ENCODE measurements around the gene ELFN1.

Gene ELFN1

DNA sequence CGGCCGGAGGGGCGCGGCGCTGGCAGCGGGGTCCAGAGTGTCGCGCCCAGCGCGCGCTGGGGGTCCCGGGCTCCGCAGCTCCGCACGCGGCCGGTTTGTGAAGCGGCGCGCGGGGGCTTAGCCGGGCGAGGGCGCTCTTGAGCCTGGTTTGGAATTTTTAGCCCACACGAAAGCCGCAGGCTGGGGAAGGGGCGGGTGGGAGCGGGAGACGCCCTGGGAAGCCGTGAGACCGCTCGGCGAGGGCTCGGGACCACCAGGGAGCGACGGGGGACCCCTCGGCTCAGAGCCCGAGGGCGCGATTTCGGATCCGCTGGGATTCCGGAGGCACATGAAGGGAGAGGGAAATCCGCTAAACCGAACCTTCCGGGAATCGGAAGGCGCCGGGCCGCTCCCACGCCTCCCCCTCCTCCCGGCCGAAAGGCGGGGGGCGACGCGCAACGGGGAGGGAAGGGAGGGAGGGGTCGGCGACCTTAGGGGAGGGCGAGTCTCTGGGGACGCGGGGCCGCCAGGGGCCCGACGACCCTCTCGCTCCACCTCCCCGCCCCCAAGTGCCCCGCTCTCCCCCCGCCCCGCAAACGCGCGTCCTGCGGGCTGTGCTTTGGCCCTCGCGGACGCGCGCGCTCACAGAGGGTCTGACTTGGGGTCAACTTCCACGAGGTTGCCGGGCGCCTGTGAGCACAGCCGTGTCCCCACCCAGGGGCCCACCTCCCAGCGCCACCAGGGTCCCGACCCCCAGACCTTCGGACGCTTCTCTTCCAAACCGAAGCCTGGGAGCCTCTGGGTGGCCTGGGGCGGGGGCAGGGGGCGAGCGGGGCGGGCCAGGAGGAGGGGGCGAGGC, 5.1 kb upstream of the ELFN1 start:
- DNase-seq = peak; percentile 45

DNA sequence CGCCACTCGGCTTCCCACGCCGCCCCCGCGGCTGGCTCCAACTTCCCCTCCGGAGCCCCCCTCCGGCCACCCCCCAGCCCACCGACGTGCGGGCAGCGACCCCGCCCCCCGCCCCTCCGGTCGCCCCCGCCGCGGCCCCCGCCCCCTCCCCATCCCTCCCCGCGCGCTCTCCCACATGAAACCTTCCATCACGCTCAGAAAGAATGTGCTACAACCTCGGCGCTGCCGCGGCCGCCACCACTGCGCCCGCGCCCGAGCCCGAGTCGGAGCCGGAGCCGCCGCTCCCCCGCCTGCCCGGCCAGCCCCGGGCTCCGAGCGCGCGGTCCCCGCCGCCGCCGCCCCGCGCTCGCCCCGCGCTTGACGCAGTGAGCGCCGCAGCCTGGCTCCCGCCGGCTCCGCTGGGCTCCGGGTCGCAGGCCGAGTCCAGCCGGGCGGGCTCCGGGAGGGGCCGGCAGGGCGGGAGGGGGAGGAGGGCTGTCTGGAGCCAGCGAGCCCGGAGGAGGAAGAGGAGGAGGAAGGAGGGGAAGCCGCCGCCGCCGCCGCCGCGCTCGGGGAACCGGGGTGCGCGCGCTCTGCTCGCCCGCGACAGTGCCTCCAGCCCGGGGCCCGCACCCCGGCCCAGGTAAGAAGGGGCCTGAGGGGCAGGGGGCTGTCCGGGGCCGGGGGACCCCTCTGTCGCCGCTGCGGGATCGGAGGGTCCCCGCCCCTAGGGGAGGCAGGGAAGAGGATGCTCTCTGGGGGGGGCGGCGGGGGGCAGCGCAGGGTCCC, 4.3 kb upstream of the ELFN1 start:
- DNase-seq = no peak

DNA sequence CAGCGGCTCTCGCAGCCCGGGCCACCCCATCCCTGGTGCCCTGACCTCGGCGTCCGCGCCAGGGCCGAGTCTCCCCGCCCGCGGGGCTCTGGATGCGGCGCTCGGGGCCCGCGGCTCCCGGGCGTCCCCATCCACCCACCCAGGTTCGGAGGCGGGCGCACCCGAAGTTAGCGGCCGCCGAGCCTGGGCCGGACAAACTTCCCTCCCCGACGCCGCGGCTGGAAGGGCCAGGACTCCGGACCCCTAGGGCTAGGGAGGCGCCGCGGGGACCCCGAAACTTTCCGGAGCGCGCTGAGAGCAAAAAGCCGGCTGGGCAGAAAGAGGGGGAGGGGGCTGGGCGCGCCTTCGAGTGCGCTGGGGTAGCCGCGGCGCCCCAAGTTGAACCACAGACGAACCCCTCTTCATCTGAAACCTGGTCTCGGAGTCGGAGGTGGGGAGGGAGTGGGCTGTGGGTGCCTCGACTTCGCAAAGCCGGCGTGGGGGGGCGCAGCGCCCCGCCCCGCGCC, 3.7 kb upstream of the ELFN1 start:
- no peak for DNase-seq

DNA sequence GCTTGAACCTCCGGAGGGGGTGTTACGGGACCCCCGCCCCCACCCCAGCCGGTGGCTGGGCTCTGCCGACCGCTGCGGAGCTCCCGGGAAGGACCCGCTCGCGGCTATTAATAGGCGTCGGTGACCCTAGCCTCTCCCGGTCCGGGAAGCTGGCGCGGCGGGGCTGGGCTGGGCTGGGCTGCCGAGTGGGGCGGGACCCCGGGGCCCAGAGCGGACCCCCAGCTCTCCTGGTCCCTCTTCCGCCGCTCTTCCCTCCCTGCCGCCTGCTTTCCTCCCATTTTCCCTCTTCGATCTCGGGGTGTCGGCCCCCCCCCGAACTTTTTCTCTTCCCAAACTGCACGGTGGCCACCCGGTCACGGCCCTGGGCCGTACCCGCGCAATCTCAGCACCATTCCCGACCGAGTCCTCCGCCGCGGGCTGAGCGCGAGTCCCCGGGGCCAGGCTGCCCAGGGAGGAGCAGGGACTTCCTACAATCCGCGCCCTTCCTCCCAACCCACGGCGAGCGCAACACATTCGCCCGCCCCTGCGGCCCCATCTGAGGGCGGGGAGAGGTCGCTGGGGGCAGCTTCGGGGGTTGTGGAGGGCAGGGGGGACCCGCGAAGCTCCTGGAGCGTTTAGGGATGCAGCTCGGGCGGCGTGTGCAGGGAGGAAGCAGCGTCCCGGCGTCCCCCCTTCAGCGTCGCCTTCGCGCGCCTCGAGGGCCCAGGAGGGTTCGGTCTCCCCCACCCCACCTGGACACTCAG, 3.1 kb upstream of the ELFN1 start:
- DNase-seq = no peak

DNA sequence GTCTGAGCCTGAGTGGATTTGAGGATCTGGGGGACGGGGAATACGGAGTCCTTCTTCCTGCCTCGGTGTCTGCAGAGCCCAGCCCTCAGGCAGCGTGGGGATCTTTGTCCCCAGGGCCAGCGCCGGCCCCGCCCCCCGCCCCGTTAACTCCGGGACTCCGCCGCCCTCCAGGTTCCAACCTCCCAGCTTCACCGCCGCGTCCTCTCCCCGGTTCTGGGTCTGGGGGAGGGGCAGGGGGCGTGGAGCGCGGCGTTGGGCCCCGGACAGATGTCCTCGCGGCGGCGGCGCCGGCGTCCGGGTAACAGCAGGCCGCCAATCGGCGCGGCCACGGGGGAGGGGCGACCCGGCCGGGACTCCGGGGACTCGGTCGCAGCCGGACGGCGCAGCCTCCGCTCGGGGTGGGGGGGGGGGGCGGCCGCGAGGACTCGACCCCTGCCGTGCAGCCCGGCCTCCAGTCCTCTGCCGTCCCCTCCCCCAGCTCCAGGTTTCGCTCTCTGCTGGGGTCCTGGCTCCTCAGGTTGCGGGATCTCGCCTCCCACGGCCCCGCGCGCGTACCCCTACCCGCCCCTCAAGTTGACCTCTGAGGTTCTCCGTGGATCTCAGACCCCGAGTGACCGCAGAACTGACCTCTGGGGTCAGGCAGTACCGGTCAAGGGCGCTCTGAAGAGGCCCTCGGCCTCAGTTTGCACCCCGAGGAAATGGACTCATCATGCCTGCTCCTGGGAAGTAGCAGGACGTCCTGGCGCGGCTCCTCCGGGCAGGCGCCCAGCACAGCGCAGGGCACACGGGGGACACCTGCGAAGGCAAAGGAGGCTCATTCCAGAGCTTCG, 2.3 kb upstream of the ELFN1 start:
- DNase-seq = no peak

DNA sequence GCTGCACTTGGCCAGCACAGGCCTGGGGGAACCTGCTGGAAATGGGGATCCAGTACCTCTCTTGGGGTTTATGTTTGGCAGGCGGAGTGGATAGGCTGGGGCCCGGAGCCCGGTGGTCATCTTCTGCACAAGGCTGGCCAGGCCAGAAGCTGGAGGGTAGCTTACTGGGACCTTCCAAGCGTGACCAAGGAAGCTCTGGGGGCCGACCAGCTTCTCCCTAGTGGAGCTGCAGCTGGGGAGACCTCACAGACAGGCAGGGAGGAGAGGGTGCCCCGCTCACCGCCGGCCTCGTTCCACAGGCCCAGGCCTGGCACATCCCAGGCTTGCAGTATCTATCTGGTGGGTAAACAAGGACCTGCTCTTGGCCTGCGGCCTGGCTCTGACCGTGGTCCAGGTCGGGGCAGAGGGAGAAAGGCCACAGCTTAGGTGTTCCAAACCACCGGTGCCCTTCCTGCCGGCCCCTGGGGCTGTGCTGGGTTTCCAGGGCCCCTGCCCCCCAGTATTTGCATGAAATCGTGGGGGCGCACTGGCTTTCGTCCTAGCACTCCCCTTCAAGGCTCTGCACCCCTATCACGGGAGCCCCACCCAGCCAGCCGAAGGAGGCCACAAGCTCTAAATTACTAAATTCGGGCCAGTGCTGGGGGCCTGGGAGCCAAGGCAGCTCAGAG, 1.5 kb upstream of the ELFN1 start:
- no peak for DNase-seq

DNA sequence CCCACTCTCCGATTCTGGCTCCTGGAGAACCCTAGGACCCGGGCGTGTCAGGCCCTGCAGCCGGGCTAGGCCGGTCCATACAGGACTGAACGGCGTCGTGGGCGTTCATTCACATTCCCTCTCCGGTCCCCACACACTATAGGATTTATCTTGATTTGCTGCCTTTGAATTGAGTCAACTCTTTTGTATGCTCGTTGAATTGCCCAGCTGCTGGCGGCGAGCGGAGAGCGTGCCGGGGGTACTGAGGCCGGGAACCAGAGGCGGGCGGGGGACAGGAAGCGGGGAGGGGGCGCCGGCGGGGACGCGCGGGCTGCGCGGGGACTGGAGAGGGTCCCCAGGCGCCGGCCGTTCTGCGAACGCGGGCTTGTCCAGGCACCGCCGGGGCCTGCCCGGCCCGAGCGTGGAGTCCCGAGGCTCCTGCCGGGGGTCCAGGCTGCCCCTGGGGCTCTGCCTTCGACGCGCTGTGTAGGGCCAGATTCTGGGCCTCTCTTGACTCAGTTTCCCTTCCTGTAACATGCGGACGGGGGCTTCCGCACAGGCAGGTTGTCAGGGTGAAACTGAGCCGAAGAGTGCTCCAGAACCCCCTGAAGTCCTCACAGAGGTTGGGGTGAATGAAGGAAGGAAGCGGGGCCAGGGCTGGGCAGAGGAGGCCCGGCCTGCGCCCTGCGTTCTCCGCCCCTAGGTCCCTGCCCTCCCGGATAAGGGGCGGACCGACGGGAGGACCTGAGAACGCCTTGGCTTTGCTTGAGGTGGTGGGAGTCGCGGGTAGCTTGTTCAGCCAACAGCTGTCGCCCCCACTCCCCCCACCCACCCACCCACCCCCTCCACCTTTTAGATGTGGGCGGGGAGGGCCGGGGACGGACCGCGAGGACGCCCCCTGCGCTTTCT, 769 bp upstream of the ELFN1 start:
- DNase-seq = no peak

DNA sequence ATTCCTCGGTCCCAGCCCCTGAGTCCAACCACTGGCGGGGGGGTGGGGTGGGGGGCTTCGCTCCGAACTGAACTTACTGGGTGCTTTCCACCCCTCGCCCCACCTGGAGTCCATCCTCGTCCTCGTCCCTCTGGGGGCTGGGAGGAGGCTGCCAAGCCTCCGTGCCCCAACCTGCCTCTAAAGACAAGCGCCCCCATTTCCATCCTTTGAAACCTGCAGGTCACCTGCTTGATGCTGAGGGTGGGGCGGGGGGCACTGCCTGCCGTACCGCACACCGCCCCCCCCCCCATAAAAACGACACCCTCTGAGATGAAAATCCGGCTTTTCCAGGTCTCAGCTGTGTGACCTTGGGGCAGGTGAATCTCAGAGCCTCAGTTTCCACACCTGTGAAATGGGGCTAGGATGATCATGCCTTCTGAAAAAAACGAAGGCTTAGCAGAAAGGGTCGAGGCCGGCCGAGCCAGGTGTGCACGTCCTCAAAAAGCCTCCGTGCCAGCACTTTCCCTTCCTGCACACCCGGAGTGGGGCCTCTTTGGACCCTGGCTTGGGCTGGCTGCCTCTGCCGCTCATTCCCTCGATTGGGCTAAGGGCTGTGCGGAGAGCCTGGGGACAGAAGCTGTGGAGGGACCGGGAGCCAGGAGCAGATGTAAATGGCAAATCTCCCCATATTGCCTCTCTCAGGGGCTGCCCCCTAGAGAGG, 967 bp downstream of the ELFN1 start:
- no peak for DNase-seq

DNA sequence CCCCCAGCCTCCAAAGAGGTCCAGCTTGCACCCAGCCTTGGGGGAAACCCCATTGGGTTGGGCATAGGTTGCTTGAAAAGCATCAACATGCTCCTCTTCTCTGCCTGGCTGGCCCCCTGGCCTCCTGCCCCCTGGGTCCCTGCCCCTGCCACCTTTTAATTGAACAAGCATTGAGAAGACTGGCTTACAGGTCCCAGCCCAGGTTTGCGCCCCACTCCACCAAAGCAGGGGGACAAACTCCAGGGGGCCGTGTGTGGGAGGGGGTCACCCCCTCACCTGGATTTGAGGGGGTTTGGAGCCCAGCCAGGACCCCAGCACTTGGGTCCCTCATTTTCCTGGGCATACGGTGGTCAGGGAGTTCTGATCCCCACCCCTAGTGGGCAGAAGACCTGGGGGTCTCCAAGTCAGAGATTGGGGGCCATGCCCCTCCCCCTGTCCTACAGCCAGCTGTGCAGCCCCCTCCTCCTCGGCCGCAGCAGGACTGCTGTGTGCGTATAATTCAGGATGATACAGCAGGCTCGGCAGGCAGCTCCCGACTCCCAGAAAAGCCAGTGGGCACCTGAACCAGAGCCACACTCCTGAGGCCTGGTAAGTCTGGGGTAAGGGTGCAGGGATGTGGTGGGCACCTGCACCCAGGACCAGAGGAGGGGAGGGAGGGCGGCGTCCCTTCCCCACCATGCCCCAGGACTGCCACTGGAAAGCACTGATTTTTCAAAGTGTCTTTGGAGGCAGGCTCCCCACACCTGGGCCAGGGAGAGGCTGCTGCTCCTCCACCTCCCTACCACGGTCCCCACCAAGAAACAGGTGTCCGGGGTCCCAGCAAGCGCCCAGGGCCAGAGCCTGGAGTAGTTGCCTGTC, 1.7 kb downstream of the ELFN1 start:
- peak; percentile 3 for DNase-seq

DNA sequence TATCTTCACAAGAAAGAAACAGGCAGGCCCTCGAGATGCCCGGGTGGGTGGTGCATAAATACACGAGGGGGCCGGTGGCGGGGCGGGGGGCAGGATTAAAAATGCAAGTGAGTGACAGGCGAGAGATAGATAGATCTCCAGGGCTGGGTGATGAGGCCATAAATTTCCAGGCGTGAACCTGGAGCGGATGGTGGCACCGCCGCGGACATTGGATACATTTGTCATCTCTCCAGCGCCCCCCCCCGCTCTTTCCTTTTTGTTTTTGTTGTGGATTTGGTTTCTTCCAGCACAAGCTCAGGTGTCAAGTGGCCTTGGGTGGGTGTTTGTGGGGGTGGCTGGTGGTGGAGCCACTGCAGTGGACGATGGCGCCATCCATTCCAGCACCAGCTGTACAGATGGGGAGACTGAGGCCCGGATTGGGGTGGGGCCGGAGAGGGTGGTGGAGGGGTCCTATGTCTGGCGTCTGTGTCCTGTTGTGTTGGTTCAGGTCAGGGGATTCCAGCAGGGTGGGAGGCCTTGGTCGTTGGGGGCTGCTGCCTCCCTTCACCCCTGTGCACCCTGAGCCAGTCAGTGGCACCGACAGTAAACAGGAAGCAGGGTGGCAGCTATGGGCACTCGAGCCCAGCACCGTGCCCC, 2.9 kb downstream of the ELFN1 start:
- DNase-seq = peak; percentile 2

DNA sequence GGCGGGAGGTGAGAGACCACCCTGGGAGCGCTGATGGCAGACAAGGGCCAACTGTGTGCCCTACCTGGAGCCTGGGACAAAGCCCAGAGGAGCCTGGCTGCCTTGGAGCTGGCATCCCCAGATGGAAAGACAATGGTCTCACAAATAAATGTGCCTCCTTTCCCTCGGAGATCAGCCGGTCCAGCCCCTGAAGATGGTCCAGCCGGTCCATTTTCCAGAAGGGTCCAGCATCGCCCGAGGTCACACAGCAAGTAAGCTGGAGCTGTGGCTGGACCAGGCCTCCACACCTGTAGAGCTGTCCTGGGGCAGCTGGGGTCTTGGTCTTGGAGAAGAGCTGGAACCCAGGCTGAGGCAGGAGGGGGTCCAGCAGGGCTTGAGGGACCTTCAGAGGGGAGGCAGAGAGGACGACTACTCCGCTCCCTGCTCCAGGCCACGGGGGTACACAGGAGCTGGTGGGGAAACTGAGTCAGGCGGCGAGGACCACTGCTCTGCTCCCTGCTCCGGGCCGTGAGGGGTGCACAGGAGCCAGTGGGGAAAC, 3.6 kb downstream of the ELFN1 start:
- DNase-seq = no peak

DNA sequence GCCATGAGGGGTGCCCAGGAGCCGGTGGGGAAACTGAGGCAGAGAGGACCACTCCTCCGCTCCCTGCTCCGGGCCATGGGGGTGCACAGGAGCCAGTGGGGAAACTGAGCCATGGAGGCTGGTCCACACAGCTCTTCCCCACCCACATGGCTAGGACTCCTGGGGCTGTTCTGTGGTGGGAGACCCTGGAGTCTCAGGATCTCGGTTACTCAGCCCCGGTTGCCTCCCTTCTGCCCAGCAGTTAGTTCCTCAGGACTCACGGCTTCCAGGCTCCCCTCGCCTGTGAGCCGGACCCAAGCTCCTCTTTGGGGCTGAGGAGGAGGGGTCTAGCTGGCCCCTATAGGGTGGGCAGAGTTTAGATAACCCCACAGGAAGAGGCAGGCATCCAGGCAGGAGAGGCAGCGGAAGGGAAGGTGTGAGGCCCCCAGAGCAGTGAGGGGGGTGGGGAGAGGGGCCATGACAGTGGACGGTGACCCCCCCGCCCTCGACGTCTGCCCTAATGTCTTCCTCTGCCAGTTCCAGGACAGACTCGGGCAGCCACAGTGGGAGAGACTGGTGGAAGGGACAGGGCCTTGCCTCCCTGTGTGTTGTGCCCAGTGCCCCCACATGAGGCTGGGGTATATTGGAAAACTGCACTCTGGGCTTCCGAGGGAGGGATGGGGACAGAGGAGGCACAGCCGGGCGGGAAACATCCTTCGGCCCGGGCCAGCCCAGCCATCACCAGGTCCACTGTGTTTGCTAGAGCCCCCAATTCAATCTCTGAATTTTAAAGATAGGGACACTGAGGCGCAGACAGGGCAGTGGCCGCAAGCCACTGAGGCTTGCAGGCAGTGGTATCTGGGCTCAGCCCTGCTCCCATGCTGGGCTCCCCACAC, 4.3 kb downstream of the ELFN1 start:
- DNase-seq = no peak

DNA sequence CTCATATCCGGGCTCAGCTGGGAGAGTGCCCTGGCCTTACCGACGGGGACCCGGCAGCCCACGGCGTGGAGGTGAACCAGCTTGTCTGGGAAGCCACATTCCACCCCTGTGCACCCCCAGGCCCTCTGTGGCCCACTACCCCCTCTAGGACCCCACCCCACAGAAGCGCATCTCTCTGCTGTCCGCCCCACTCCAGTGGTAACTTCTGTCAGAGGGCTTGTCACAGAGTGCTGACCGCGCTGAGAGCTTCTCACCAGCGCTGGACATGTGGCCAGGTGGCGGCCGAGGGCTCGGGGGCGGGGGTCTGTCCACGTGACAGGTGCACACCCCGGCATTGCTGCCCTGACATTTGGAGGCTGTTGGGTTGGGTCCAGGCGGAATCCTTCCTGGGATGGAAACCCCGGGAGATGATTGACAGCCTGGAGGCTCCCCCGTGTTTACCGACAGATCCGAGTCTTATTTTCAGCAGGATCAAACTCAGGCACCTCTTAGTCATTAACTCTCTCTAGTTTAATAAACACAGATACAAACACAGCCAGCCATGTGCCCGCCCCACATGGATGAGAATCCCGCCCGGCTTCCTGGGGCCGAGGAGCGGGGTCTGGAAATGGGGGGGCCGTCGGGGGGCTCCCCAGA, 5.1 kb downstream of the ELFN1 start:
- no peak for DNase-seq

DNA sequence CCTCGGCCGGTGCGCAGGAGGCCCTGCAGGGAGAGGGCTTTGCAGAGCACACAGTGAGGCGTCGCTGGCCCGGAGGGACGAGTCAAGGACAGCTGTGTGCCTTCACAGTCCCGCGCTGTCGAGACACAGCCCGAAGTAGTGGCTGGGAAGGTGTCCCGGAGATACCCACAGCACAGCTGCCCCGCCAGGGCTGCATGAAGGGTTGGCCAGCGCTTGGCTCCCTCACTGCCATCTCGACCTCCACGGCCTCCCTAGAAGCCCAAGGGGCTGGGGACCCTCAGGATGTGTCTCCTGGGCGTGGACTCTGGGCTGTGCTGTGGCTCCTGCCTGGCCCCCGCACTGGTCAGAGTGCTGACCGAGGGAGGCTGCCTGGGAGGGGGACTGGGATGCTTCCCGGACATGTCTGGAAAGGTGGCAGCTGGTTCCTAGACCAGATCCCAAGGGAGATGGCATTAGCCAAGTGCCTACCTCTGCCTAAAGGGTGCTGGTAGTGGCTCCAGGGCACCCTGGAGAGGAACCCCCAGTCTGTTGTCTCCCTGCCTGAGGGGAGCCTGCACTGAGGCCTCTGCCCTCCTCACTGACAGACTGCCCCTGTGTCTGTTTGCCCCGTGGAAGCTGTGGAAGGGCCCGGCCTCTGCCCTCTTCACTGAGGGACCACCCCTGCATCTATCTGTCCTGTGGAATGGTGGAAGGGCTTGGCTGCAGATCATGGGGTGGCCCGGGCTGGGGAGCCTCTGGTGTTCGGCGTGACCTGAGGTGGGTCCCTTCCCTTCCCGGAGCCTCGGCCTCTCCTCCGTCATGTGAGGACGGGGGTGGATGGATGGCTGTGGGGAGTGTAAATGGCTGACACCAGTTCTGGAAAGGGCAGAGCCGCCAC, 5.8 kb downstream of the ELFN1 start:
- no peak for DNase-seq

DNA sequence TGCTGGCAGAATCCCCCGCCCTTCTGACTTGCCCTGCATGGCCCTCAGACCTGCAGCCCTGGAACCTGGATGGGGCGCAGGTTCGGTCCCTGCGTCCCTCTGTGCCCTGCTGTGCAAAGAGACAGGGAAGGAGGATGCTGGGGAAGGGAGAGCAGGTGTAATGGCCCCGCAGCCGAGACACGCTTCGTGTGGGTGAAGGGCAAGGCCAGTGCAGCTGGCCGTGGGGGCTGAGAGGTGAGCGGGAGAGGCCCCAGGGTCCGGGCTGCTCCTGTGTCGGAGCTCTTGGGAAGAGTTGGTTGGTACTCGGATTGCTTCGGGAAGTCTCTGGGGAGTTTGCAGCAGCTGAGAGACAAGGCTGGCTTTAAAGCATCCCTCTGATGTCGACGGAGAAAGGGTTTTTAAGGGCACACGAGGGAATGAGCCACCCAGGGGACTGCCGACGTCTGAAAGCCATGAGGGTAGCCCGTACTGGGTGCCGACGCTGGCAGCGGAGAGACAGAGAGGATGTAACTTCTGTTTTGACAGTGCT, 6.5 kb downstream of the ELFN1 start:
- no peak for DNase-seq

Measured in activated gamma-delta T cell treated with Interleukin-2 at 50 U/mL for 16 hours (primary cell).